Pons (tissue), 1 donor: Measurements from ENCODE around the gene ZNF319.
"Not testable (repeated sequence)": the region's sequence is repeated elsewhere in the genome, so short reads cannot be mapped to it uniquely, and the experiment has no call there.

ENCODE experiments used
- DNase-seq: peaks from one replicate; pipeline ENCODE4 v3.0.0-alpha.2; 2016; ENCODE audit warnings: low spot score

ZNF319 gene

GRCh38 chr16:57997528-57998265 lies 2.8 kb downstream of the ZNF319 start:
- no peak for DNase-seq

GRCh38 chr16:57997176-57997527 lies 3.3 kb downstream of the ZNF319 start:
- no peak for DNase-seq

GRCh38 chr16:57996406-57997175 lies 3.9 kb downstream of the ZNF319 start:
- no peak for DNase-seq

- DNase-seq: no peak
Observed at GRCh38 chr16:57995721-57996405, 4.6 kb downstream of the ZNF319 start.

DNA sequence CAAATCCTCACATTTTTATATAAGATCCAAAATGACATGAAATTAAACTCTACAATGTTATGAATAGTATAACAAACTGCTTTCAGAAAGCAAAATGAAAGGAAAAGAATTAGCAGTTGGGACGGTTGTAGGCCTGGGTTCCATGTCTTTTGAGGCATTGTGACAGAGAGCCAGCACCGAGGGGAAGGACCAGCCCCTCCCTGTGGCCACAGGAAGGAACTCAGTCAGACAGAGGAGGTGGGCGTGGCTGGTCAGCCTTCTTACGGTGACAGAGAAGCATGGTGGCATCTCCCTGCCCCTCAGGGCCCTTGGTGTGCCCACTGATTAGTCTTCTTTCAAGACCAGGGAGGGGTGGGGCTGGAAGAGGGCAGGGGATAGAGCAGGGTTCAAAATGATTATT lies 5.7 kb downstream of the ZNF319 start:
- no peak for DNase-seq

DNA sequence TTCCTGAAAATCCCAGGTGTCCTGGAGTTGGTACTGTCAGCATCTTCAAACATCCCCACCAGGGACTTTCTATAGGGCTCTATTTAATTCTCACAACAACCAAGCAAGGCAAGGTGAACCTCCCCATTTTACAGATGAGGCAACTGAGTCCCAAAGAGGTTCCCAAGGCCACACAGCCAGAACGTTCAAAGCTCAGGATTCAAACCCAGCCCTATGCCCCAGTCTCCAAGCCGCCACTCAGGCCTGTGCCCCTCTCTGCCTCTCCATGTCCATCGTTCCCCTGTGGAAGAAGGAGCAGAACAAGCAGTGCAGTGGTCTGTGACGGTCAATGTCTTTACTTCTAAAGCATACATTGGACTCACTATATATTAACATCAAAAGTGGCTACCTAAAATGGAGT lies 6.1 kb downstream of the ZNF319 start:
- DNase-seq: no peak

GRCh38 chr16:57993897-57994296 lies 6.6 kb downstream of the ZNF319 start:
- no peak for DNase-seq

- no peak for DNase-seq
Observed at GRCh38 chr16:57993438-57993837, 7.0 kb downstream of the ZNF319 start.

DNA sequence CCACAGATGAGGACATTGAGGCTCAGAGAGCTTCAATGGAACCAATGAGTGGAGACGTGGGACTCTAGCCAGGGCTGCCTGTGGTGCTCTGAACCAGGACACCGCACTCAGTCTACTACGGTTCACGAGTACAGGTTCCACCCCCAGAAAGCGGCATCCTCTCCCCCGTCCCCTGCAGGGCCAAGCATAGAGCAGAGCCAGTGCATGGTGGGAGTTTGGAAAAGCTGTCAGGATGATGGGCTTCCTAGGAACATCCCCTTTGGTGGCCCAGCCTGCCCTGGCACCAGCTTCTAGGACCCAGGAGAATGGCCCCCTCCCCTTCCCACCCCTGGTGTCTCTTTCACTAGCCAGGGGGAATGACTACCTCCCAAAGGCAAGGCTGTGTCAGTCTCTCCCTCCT lies 8.4 kb downstream of the ZNF319 start:
- no peak for DNase-seq

- no peak for DNase-seq
Observed at GRCh38 chr16:57991551-57992059, 8.9 kb downstream of the ZNF319 start.

GRCh38 chr16:57988929-57989328 lies 11.5 kb downstream of the ZNF319 start:
- DNase-seq: no peak

- DNase-seq: no peak
Observed at GRCh38 chr16:57987441-57988177, 12.9 kb downstream of the ZNF319 start.

DNA sequence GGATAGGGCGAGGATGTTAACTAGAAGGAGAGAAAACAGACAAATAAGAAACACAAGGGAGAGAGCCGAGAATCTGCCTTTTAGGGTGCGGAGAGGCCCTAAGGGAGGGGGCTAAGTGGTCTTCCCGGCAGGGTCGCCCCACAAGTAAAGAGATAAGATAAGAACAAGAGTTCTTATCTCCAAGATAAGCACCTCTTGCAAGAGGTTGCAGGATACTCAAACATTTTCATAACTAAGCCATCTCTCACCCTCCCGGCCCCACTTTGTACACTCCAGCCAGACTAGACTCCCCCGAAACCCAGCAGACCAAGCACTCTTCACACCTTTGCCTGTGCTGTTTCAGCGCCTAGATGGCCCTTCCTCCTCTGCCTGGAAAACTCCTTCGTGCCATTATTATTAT lies 14.3 kb downstream of the ZNF319 start:
- DNase-seq: no peak

DNA sequence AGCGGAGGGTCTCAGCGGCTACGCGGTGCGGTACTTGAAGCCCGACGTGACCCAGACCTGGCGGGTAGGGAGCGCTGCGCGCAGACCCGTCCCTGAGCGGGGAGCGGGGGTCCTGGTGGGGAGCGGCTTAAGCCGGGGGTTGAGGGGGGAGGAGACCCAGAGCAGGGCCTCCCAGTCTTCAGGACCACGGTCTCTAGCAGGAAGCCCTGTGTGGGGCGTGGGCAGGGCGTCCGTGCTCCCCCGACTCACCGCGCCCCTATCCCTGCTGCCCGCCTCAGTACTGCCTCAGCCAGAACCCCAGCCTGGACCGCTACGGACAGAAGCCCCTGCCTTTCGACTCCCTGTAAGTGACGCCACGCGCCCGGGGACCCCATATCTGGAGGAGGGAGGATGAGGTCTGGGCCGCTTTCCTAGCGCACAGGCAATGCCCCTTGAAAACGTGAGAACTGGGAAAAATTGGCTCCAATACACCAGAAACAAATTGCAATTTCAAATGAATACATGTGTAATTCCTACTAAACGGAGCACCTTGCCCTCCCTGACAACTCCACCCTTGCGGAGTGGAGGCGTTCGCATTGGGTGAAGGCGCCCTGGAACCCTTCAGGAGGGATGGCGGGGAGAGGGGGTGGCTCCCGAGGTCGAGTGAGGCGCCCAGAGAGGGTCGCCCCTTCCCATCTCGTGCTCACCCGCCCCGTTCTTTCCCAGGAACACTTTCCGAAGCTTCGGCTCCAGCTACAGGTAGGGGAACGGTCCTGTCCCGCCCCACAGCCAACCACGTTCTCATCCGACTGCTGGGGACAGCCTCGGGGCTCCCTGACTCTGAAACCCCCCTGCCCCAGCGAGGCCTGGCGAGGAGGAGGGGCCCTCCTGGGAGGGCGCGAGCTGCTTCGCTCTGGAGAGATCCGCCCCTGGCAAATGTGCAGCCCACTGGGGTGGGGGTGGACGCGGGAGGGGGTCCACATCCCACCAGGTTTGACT lies 15.0 kb downstream of the ZNF319 start:
- no peak for DNase-seq

DNA sequence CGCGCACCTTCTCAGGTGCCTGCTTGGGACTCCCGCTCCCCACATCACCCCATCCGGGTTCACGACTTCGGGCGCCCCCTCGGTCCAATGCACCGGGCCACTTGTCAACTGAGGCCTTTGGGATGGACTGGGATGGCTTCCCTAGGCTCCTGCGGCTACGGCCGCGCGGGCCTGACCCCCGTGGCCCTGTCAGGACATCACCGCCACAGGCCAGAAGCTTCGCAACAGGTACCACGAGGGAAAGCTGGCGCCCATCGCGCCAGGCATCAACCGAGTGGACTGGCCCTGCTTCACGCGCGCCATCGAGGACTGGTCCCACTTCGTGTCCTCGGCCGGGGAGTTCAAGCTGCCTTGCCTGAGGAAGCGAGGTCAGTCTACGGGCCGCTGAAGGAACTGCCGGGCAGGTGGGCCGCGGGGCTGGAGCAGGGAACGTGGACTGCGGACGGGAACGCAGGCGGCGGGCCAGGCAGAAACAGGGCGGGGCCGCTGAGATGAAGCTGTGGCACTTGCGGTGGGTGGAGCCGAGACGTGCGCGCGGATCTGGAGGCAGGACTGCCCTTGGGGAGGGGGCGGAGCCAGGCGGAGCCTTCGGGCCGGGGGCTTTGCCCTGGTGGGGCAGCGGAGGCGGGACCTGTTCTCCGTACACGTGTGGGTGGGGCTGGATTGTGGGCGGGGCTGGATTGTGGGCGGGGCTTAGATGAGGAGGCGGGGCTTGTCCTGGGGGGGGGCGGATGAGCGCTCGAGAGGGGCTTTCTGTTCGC lies 15.8 kb downstream of the ZNF319 start:
- no peak for DNase-seq

GRCh38 chr16:57982385-57982784 lies 18.1 kb downstream of the ZNF319 start:
- DNase-seq: no peak

DNA sequence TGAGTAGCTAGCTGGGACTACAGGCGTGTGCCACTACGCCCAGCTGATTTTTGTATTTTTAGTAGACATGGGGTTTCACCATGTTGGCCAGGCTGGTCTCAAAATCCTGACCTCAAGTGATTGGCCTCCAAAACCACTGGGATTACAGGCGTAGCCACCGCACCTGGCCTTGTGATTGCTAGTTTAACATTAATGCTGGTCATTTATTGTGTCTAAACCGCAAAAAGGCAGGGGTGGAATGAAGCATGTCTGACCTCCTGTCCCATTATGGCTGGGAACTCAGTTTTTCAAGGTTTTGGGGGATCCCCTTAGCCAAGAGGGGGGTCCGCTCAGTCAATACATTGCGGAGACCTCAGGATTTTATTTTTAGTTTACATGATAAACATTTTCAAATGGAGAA lies 18.8 kb downstream of the ZNF319 start:
- no peak for DNase-seq

DNA sequence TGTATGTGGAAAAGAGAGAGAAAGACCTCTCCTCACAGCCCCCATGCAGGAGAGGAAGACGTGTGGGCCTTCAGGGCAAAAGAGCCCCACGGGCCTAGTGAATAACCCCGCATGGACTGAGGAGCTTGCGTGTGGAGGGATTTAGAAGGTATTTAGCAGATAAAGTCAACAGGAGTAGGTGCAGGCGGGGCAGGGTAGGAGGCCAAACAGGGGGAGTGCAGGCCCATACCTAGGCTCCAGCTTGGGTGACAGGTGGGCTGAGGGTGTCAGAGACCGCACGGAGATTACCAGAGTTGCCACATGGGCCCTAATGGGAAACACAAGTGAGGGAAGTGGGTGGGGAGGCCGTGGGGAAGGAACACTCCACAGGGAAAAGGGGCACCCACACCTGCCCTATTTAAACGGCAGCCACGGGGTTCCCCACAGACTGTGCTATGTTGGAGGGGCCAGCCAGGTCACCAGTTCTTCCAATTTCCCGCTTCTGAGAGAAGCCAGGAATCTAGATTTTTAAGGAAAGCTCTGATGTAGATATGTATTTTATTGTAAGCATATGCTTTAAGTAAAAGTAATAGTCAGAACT lies 21.4 kb downstream of the ZNF319 start:
- no peak for DNase-seq

DNA sequence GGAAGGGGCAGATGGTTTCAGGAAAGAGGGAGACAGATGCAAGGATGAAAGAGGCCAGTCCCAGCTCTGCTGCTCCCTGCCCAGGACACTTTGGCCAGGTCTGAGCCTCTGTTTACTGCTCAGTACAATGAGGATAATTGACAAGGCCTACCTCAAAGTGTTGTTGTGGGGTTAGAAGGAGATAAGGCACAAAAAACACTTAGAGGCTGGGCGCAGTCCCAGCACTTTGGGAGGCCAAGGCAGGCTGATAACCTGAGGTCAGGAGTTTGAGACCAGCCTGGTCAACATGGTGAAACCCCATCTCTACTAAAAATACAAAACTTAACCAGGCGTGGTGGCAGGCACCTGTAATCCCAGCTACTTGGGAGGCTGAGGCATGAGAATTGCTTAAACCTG lies 22.4 kb downstream of the ZNF319 start:
- not testable (repeated sequence) for DNase-seq
